PC-9 (cell line): ENCODE data around the gene SP100. TPM values are rescaled to one million over a fixed set of nuclear protein-coding genes. Genes with fewer than 3 reads are reported as not detected.
"Not testable (repeated sequence)": the region's sequence is repeated elsewhere in the genome, so short reads cannot be mapped to it uniquely, and the experiment has no call there.

Experiments
- BruUV-seq: library from RNA; stranded (reverse); fragments of 400-500 nt; replicated peaks from 2 replicates; lab custom pipeline; 2021; lab: Mats Ljungman, UMichigan
- CTCF ChIA-PET: fragments of 300-600 bp; sonication (Branson Sonifier 250); formaldehyde crosslinking; loops from one replicate; lab custom pipeline; 2022; ENCODE audit warnings: antibody characterized with exemption; lab: Charles Lee
- POLR2A ChIA-PET: fragments of 300-600 bp; sonication (Branson Sonifier 250); formaldehyde crosslinking; loops from one replicate; lab custom pipeline; 2022; ENCODE audit warnings: antibody characterized with exemption; ENCODE audit not compliant: unreplicated experiment; lab: Charles Lee
- DNase-seq, 2 experiments: peaks; one replicate each; pipeline versions ENCODE4 v3.0.0 to v3.0.0-alpha.2; 2015 to 2022; ENCODE audit warnings: mixed read lengths in 1 of 2
- H2AFZ ChIP-seq: fragments of 200-600 bp; sonication (generic); 2 replicates; pipeline ENCODE4 v1.8.1; 2017; ENCODE audit warnings: antibody characterized with exemption
- H3F3A ChIP-seq: fragments of 200-600 bp; sonication (generic); 2 replicates; pipeline ENCODE4 v1.8.1; 2017; ENCODE audit warnings: antibody characterized with exemption, mild to moderate bottlenecking, low read depth; ENCODE audit not compliant: insufficient read depth
- H3K27ac ChIP-seq: fragments of 200-600 bp; sonication (generic); 2 replicates; pipeline ENCODE4 v1.6.1; 2016; ENCODE audit warnings: mixed run types
- H3K27me3 ChIP-seq: fragments of 200-600 bp; sonication (generic); 2 replicates; pipeline ENCODE4 v1.6.1; 2016; ENCODE audit warnings: low read depth, mixed run types; ENCODE audit not compliant: insufficient read depth
- H3K36me3 ChIP-seq: fragments of 200-600 bp; sonication (generic); 2 replicates; pipeline ENCODE4 v1.6.1; 2016; ENCODE audit warnings: low read depth, mixed run types
- H3K4me1 ChIP-seq: fragments of 200-600 bp; sonication (generic); replicated peaks from 2 replicates; pipeline ENCODE4 v1.6.1; 2016; ENCODE audit warnings: mixed run types; ENCODE audit not compliant: insufficient read depth
- H3K4me2 ChIP-seq: fragments of 200-600 bp; sonication (generic); 2 replicates; pipeline ENCODE4 v1.6.1; 2017; ENCODE audit warnings: mixed run types
- H3K4me3 ChIP-seq: fragments of 200-600 bp; sonication (generic); 2 replicates; pipeline ENCODE4 v1.6.1; 2016; ENCODE audit warnings: mixed run types
- H3K79me2 ChIP-seq: fragments of 200-600 bp; sonication (generic); 2 replicates; pipeline ENCODE4 v1.6.1; 2017; ENCODE audit warnings: low read depth, mixed run types
- H3K9me2 ChIP-seq: fragments of 200-600 bp; sonication (generic); 2 replicates; pipeline ENCODE4 v1.8.1; 2017; ENCODE audit warnings: mild to moderate bottlenecking; ENCODE audit not compliant: insufficient read depth
- H3K9me3 ChIP-seq: fragments of 200-600 bp; sonication (generic); 2 replicates; pipeline ENCODE4 v1.8.1; 2016; ENCODE audit warnings: low read depth; ENCODE audit not compliant: insufficient read depth
- H4K20me1 ChIP-seq: fragments of 200-600 bp; sonication (generic); 2 replicates; pipeline ENCODE4 v1.8.1; 2017; ENCODE audit not compliant: insufficient read depth
- CTCF ChIP-seq: fragments of 200-600 bp; sonication (generic); conservative IDR thresholded peaks from 2 replicates; pipeline ENCODE4 v1.6.1; 2017; ENCODE audit warnings: mixed run types, antibody characterized with exemption, mild to moderate bottlenecking, moderate library complexity
- EZH2 ChIP-seq: fragments of 200-600 bp; sonication (generic); IDR thresholded peaks from 2 replicates; pipeline ENCODE4 v1.8.0; 2017; ENCODE audit warnings: antibody characterized with exemption, low read depth
- intact Hi-C: fragments of 100-400 bp; cut with micrococcal nuclease; formaldehyde crosslinking; loops from one replicate; pipeline ENCODE4 v1.10.0; 2022; ENCODE audit not compliant: unreplicated experiment
- total RNA-seq: library from RNA; stranded (reverse); gene quantifications from 2 replicates; pipeline ENCODE4 v1.2.3, GENCODE V29; 2021

Gene SP100
- total RNA-seq, 1 experiment from 2014 or later = 61.7 TPM

GRCh38 chr2:230408244-230408842 is 7.7 kb upstream of the SP100 start:
- H3K27ac ChIP-seq = no peak overlapping the region

GRCh38 chr2:230409316-230409715 is 6.7 kb upstream of the SP100 start:
- POLR2A ChIA-PET, intact Hi-C loops, H3K27me3 ChIP-seq, BruUV-seq, H3K36me3 ChIP-seq, DNase-seq, H3K9me2 ChIP-seq, H3K4me3 ChIP-seq, H3K79me2 ChIP-seq, H4K20me1 ChIP-seq, H3K4me2 ChIP-seq, H3K9me3 ChIP-seq, H3K4me1 ChIP-seq, H3F3A ChIP-seq, H2AFZ ChIP-seq, H3K27ac ChIP-seq: not testable (repeated sequence)
- CTCF ChIA-PET = interaction anchor here (0.6 kb wide), 1 partner anchor 647 kb away, joined by 4 read pairs; no protein-coding TSS in a partner anchor

More at GRCh38 chr2:230408244-230408842, 7.7 kb upstream of the SP100 start:
- Histone ChIP-seq H2AFZ (no peak overlapping the region), H3K4me1 (peaks cover 4% of the 10 kb centered on the region; the same call in 1 of the 2 replicates), H3F3A (no peaks in the 10 kb centered on the region), H4K20me1 (no peaks in the 10 kb centered on the region), H3K4me2 (no peak overlapping the region), H3K4me3 (no peak overlapping the region), H3K27me3 (no peaks in the 10 kb centered on the region), H3K9me3 (no peaks in the 10 kb centered on the region), H3K9me2 (no peaks in the 10 kb centered on the region), H3K36me3 (no peaks in the 10 kb centered on the region), H3K79me2 (no peaks in the 10 kb centered on the region)
- ChIA-PET CTCF (no interaction called here), POLR2A (no interaction called here)
- TF ChIP-seq EZH2 = no peak
- no peak for TF ChIP-seq CTCF
- intact Hi-C loops = no loop called here
- no TSS peak for BruUV-seq
- no peak for DNase-seq

- BruUV-seq = no TSS peak
- Histone ChIP-seq H2AFZ (no peak overlapping the region), H3K79me2 (no peaks in the 10 kb centered on the region), H3K9me3 (no peaks in the 10 kb centered on the region), H3F3A (no peaks in the 10 kb centered on the region; the same call in 1 of the 2 replicates), H3K27me3 (no peaks in the 10 kb centered on the region), H3K4me3 (no peak overlapping the region), H3K36me3 (no peaks in the 10 kb centered on the region), H3K27ac (no peak overlapping the region), H4K20me1 (no peaks in the 10 kb centered on the region), H3K4me2 (no peak overlapping the region), H3K4me1 (peaks cover 4% of the 10 kb centered on the region), H3K9me2 (no peaks in the 10 kb centered on the region)
- no peak for DNase-seq
- ChIA-PET POLR2A (no interaction called here), CTCF (no interaction called here)
- TF ChIP-seq CTCF = no peak
- TF ChIP-seq EZH2 = no peak
- intact Hi-C loops = loop anchor here (10.0 kb wide), 1 partner anchor 205 kb away; no protein-coding TSS in a partner anchor
These were observed 5.7 kb upstream of the SP100 start for GRCh38 chr2:230410263-230410662.
